Esophagus muscularis mucosa (tissue), 4 donors: ENCODE data around the gene FANK1. TPM values are rescaled to one million over a fixed set of nuclear protein-coding genes. Genes with fewer than 3 reads are reported as not detected.

Experiments
- DNase-seq: peaks from one replicate; pipeline ENCODE4 v3.0.0-alpha.2; 2017; ENCODE audit errors: extremely low spot score
- H3K27ac ChIP-seq, 4 donors: fragments of 200-600 bp; sonication (generic); replicated peaks in 1 of 4; 1 replicate in 3 of 4; 2 replicates in 1 of 4; pipeline ENCODE4 v1.5.1; 2016 to 2019; ENCODE audit warnings: mild to moderate bottlenecking in 1 of 4
- H3K27me3 ChIP-seq, 4 donors: fragments of 200-600 bp; sonication (generic); one replicate each; pipeline versions ENCODE4 v1.5.1 to v1.6.0; 2016 to 2019
- H3K36me3 ChIP-seq, 4 donors: fragments of 200-600 bp; sonication (generic); one replicate each; pipeline ENCODE4 v1.5.1; 2016 to 2019
- H3K4me1 ChIP-seq, 4 donors: fragments of 200-600 bp; sonication (generic); one replicate each; pipeline ENCODE4 v1.5.1; 2016 to 2019
- H3K4me3 ChIP-seq, 4 donors: fragments of 200-600 bp; sonication (generic); 1 replicate in 2 of 4; 2 replicates in 2 of 4; pipeline ENCODE4 v1.5.1; 2016 to 2019; ENCODE audit warnings: mild to moderate bottlenecking in 4 of 4, moderate library complexity in 1 of 4
- H3K9me3 ChIP-seq, 4 donors: fragments of 200-600 bp; sonication (generic); 1 replicate in 3 of 4; 2 replicates in 1 of 4; pipeline ENCODE4 v1.5.1; 2016 to 2019
- EP300 ChIP-seq: sonication (generic); formaldehyde crosslinking; IDR thresholded peaks from one replicate; pipeline ENCODE4 v1.6.1; 2017; ENCODE audit warnings: antibody characterized with exemption
- POLR2A ChIP-seq: fragments of 450-650 bp; IDR thresholded peaks from one replicate; pipeline ENCODE4 v1.6.1; 2017; ENCODE audit warnings: antibody characterized with exemption, moderate library complexity, mild to moderate bottlenecking, low read depth
- POLR2AphosphoS5 ChIP-seq, 2 donors: sonication (generic); formaldehyde crosslinking; IDR thresholded peaks; one replicate each; pipeline ENCODE4 v1.6.1; 2017; ENCODE audit warnings: antibody characterized with exemption in 2 of 2
- WGBS: methylation state at CpG from one replicate; pipeline ENCODE4 v1.1.5; 2018; 5-methylcytosine and 5-hydroxymethylcytosine counted together
- intact Hi-C: fragments of 100-400 bp; cut with DNase I; formaldehyde crosslinking; loops from one replicate; pipeline ENCODE4 v1.15.1; 2023
- total RNA-seq, 4 donors: library from RNA; depleted of rRNA; stranded (reverse); fragments of >200 nt; gene quantifications; one replicate each; pipeline versions ENCODE4 v1.1.0 to v1.2.1, GENCODE V29; 2016
- TF ChIP-seq, protein P1 (sequence below), 3 experiments: fragments of 200-600 bp in 2 of 3; fragments of 450-650 bp in 1 of 3; sonication (generic) in 2 of 3; IDR thresholded peaks; one replicate each; pipeline ENCODE4 v1.5.1; 2017 to 2019; ENCODE audit warnings: antibody characterized with exemption in 3 of 3, mild to moderate bottlenecking in 2 of 3, moderate library complexity in 1 of 3

FANK1 gene
- total RNA-seq, 4 donors from 2014 or later = 0.50 to 2.6 (median 1.4) TPM

DNA sequence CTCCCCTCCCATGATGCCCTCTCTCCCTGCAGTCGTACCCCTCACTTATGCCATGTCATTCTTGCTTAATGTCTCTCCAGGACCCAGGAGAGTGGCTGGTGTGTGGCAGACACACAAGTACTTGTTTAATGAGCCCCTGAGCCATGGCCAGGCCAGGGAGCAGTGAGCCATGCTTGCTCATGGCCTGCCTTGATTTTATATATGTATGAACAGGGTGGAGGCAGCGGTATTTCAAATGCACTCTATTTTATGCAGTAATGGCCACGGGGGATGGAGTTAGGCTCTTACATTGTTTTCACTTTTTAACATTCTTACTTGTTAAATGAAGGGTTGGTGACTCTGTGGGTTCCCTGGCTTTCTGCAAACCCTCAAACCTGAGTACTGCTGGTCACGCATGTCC, 144.8 kb downstream of the FANK1 start:
- intact Hi-C loops = no loop called here
- Histone ChIP-seq H3K27me3 (peaks cover 0 to 9% (median 0%) of the 10 kb centered on the region in 4 donors), H3K27ac (peak overlapping the region in 1 of 4 donors; percentile 45), H3K9me3 (no peaks in the 10 kb centered on the region), H3K4me1 (peaks cover 9 to 14% (median 10%) of the 10 kb centered on the region in 4 donors), H3K36me3 (no peaks in the 10 kb centered on the region), H3K4me3 (no peak overlapping the region)
- TF ChIP-seq POLR2A (no peak), POLR2AphosphoS5 (IDR thresholded peaks at IDR 0.05) (no peak), EP300 (no peak)
- TF ChIP-seq, protein P1, sequence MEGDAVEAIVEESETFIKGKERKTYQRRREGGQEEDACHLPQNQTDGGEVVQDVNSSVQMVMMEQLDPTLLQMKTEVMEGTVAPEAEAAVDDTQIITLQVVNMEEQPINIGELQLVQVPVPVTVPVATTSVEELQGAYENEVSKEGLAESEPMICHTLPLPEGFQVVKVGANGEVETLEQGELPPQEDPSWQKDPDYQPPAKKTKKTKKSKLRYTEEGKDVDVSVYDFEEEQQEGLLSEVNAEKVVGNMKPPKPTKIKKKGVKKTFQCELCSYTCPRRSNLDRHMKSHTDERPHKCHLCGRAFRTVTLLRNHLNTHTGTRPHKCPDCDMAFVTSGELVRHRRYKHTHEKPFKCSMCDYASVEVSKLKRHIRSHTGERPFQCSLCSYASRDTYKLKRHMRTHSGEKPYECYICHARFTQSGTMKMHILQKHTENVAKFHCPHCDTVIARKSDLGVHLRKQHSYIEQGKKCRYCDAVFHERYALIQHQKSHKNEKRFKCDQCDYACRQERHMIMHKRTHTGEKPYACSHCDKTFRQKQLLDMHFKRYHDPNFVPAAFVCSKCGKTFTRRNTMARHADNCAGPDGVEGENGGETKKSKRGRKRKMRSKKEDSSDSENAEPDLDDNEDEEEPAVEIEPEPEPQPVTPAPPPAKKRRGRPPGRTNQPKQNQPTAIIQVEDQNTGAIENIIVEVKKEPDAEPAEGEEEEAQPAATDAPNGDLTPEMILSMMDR (IDR thresholded peaks at IDR 0.05) = no peak
- no peak for DNase-seq
- 85% methylated on average over 4 of the region's 4 CpGs for WGBS

- 72% methylated on average over 8 of the region's 12 CpGs for WGBS
- Histone ChIP-seq H3K4me3 (peak overlapping the region in 2 of 4 donors; percentile 0 to 8), H3K27me3 (peaks cover 0 to 9% (median 0%) of the 10 kb centered on the region in 4 donors), H3K9me3 (no peaks in the 10 kb centered on the region), H3K27ac (peak overlapping the region in 2 of 4 donors; percentile 19 to 45), H3K36me3 (no peaks in the 10 kb centered on the region), H3K4me1 (peaks cover 9 to 14% (median 10%) of the 10 kb centered on the region in 4 donors)
- TF ChIP-seq POLR2A = no peak
- TF ChIP-seq, protein P1 (IDR thresholded peaks at IDR 0.05) = no peak
- peak; percentile 12 to 59 for TF ChIP-seq POLR2AphosphoS5 (IDR thresholded peaks at IDR 0.05)
- TF ChIP-seq EP300 = no peak
- peak; percentile 94 for DNase-seq
- intact Hi-C loops = no loop called here
Measured at GRCh38 chr10:126041804-126042231, 145.5 kb downstream of the FANK1 start.

GRCh38 chr10:126042354-126042753, 146.0 kb downstream of the FANK1 start:
- DNase-seq = no peak
- intact Hi-C loops = no loop called here
- TF ChIP-seq POLR2A = no peak
- peak overlapping the region in 1 of 4 donors; percentile 0 for H3K4me3 ChIP-seq
- 98% methylated on average over 4 of the region's 4 CpGs for WGBS
- H3K36me3 ChIP-seq = no peaks in the 10 kb centered on the region
- H3K27ac ChIP-seq = peak overlapping the region in 1 of 4 donors; percentile 19
- H3K4me1 ChIP-seq = peaks cover 9 to 14% (median 10%) of the 10 kb centered on the region in 4 donors
- H3K9me3 ChIP-seq = no peaks in the 10 kb centered on the region
- peaks cover 0 to 9% (median 0%) of the 10 kb centered on the region in 4 donors for H3K27me3 ChIP-seq

DNA sequence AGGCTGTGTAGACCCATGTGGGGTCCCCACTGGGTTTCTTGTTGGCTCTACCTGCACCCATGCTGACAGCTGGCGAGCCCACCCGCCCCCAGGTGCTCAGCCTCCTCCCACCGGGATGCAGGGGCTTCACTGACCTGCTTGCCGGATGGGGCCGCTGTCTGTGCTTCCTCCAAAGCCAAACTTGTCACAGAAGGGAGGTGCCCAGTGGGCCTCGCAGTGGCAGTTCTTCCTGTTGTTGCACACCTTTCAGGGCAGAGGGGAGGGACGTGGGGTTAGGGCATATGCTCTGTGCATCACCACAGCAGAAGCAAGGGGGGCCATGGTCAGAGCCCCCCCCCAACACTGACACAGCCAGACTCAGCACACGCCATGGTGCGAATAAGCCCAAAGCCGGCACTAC, 146.5 kb downstream of the FANK1 start:
- no peak overlapping the region for H3K27ac ChIP-seq
- DNase-seq = no peak
- H3K4me1 ChIP-seq = peaks cover 9 to 14% (median 10%) of the 10 kb centered on the region in 4 donors
- H3K9me3 ChIP-seq = no peaks in the 10 kb centered on the region
- intact Hi-C loops = no loop called here
- WGBS = 93% methylated on average over 9 of the region's 10 CpGs
- H3K36me3 ChIP-seq = no peaks in the 10 kb centered on the region
- peaks cover 0 to 9% (median 0%) of the 10 kb centered on the region in 4 donors for H3K27me3 ChIP-seq
- H3K4me3 ChIP-seq = no peak overlapping the region
- TF ChIP-seq POLR2AphosphoS5 (IDR thresholded peaks at IDR 0.05) (no peak), POLR2A (no peak), EP300 (no peak)
- TF ChIP-seq, protein P1 (IDR thresholded peaks at IDR 0.05) = no peak

DNA sequence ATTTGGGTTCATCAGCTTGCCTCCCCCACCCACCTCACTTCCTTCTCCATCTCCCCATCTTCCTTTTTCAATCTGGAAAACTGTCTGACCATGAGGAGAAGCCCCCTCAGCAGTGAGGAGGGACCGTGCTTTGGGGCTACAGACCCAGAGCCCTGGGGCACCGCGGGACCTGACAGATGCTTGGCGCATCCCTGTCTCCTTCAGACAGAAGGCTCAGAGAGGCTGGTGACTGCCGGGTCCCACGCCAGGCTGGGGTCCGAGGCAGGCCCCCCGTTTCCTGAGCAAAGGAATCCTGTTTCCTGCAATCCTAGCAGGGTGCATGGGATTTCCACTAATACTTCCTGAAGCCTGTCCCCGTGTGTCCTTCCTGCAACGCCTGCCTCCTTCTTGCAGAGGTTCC, 147.0 kb downstream of the FANK1 start:
- intact Hi-C loops = no loop called here
- peaks cover 0 to 9% (median 0%) of the 10 kb centered on the region in 4 donors for H3K27me3 ChIP-seq
- no peaks in the 10 kb centered on the region for H3K9me3 ChIP-seq
- H3K27ac ChIP-seq = no peak overlapping the region
- no peak for DNase-seq
- 89% methylated on average over 4 of the region's 10 CpGs for WGBS
- peaks cover 9 to 14% (median 10%) of the 10 kb centered on the region in 4 donors for H3K4me1 ChIP-seq
- TF ChIP-seq EP300 = no peak
- TF ChIP-seq POLR2A = no peak
- H3K4me3 ChIP-seq = no peak overlapping the region
- H3K36me3 ChIP-seq = no peaks in the 10 kb centered on the region

GRCh38 chr10:126045861-126046260, 149.5 kb downstream of the FANK1 start:
- peaks cover 0 to 9% (median 0%) of the 10 kb centered on the region in 4 donors for H3K27me3 ChIP-seq
- no peaks in the 10 kb centered on the region for H3K36me3 ChIP-seq
- intact Hi-C loops = no loop called here
- no peak overlapping the region for H3K4me3 ChIP-seq
- peaks cover 9 to 22% (median 20%) of the 10 kb centered on the region in 4 donors for H3K4me1 ChIP-seq
- DNase-seq = no peak
- no peaks in the 10 kb centered on the region for H3K9me3 ChIP-seq
- H3K27ac ChIP-seq = no peak overlapping the region
- WGBS = 76% methylated on average over 3 of the region's 3 CpGs
- TF ChIP-seq POLR2AphosphoS5 (IDR thresholded peaks at IDR 0.05) = no peak
- no peak for TF ChIP-seq EP300
- no peak for TF ChIP-seq POLR2A
- TF ChIP-seq, protein P1 (IDR thresholded peaks at IDR 0.05) = no peak
